Adrenal gland (tissue), 12 donors: ENCODE data around the gene TOMM6. TPM values are rescaled to one million over a fixed set of nuclear protein-coding genes. Genes with fewer than 3 reads are reported as not detected.

Experiments used
- DNase-seq, 7 donors: peaks; one replicate each; pipeline ENCODE4 v3.0.0-alpha.2; 2019 to 2020
- H3K27ac ChIP-seq, 5 donors: fragments of 200-600 bp; sonication (generic) in 4 of 5; 1 replicate in 3 of 5; 2 replicates in 2 of 5; pipeline versions ENCODE4 v1.5.1 to v1.8.0; 2016 to 2020; ENCODE audit warnings: mild to moderate bottlenecking in 1 of 5
- H3K27me3 ChIP-seq: fragments of 200-600 bp; 2 replicates; pipeline ENCODE4 v1.8.0; 2021
- H3K36me3 ChIP-seq, 2 donors: fragments of 200-600 bp; replicated peaks in 1 of 2; 1 replicate in 1 of 2; 2 replicates in 1 of 2; pipeline versions ENCODE4 v1.5.1 to v1.8.0; 2018 to 2022
- H3K4me1 ChIP-seq, 2 donors: fragments of 200-600 bp; replicated peaks in 1 of 2; 1 replicate in 1 of 2; 2 replicates in 1 of 2; pipeline versions ENCODE4 v1.5.1 to v1.8.0; 2018 to 2021
- H3K4me3 ChIP-seq, 4 donors: fragments of 200-600 bp; sonication (generic) in 3 of 4; one replicate each; pipeline ENCODE4 v1.5.1; 2016 to 2018
- H3K9me3 ChIP-seq, 3 donors: fragments of 200-600 bp; sonication (generic) in 1 of 3; replicated peaks in 1 of 3; 1 replicate in 2 of 3; 2 replicates in 1 of 3; pipeline versions ENCODE4 v1.5.1 to v1.8.0; 2016 to 2021
- POLR2A ChIP-seq, 2 donors: fragments of 450-650 bp; IDR thresholded peaks; one replicate each; pipeline ENCODE4 v1.6.1; 2017; ENCODE audit warnings: antibody characterized with exemption in 2 of 2, mild to moderate bottlenecking in 2 of 2, moderate library complexity in 1 of 2
- WGBS, 4 donors: extraction: QIAGEN DNeasy Blood & Tissue Kit in 2 of 4; methylation state at CpG; one replicate each; pipeline versions ENCODE4 v1.1.5 to v1.1.7; 2013 to 2017; 5-methylcytosine and 5-hydroxymethylcytosine counted together
- intact Hi-C, 2 donors: fragments of 100-400 bp; cut with DNase I; formaldehyde crosslinking; loops; one replicate each; pipeline versions ENCODE4 v1.14.1 to v1.15.0; 2022 to 2023
- polyA plus RNA-seq, 3 donors: library from polyadenylated mRNA; stranded (reverse); fragments of 200-250 nt in 2 of 3; fragments of 350-450 nt in 1 of 3; fragmentation: Illumina TruSeq in 1 of 3; extraction: RNeasy Lipid Tissue Mini Kit (QIAGEN cat#74804) in 1 of 3; gene quantifications; one replicate each; pipeline ENCODE4 v1.2.3, GENCODE V29; 2013 to 2014
- total RNA-seq, 9 donors: library from RNA; depleted of rRNA in 4 of 9; stranded (reverse); fragments of >200 nt in 4 of 9; fragments of 120-200 nt in 1 of 9; fragmentation: NEBNext Ultra II Directional in 1 of 9; extraction: Animal tissue kit (Norgen Biotek cat#: 25700) in 1 of 9; gene quantifications; one replicate each; pipeline versions ENCODE4 v1.1.0 to v1.2.4, GENCODE V29; 2013 to 2023
- TF ChIP-seq, protein P1 (sequence below), 6 experiments: fragments of 450-650 bp in 4 of 6; fragments of 200-600 bp in 2 of 6; sonication (generic) in 1 of 6; IDR thresholded peaks; 1 replicate in 5 of 6; 2 replicates in 1 of 6; pipeline versions ENCODE4 v1.5.1 to v1.8.0; 2016 to 2021; ENCODE audit warnings: antibody characterized with exemption in 6 of 6, mild to moderate bottlenecking in 2 of 6, moderate library complexity in 1 of 6
- donor health status: healthy with polysubstance abuse.
- donor health status: Bipolar disorder and iron deficiency.
- donor health status: DM: yes; HTN: yes; CAD: no.
- donor health status: DM: no; HTN: no; CAD: no.
- donor health status: DM: no; HTN: no; CAD: no.
- donor health status: DM: yes; HTN: yes; CAD: no.

Gene TOMM6
- total and polyA plus RNA-seq, 12 donors = 146 to 507 (median 243) TPM

DNA sequence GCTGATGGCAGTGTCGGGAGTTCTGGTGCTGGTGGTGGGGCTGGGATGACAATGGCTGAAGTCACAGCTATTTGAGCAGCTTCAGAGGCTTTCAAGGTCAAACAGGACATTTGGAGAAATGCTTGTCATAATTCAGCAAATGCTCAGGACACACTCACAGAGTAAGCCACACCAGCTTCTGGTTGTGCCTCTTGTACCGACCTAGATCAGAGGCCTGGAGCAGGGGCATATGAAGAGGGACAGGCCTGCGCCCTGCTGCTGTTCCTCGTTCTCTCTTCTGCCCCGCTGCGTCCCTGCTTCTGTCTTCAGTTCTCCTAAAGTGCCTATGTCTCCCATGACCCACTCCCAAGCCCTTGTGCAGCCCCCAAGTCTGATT is 39.4 kb upstream of the TOMM6 start:
- Histone ChIP-seq H3K9me3 (no peaks in the 10 kb centered on the region), H3K27ac (no peak overlapping the region), H3K27me3 (no peaks in the 10 kb centered on the region), H3K4me3 (no peak overlapping the region), H3K4me1 (no peaks in the 10 kb centered on the region), H3K36me3 (no peaks in the 10 kb centered on the region)
- 86 to 89% (median 88%) methylated on average over 6 of the region's 6 CpGs for WGBS, 4 donors
- intact Hi-C loops = no loop called here
- DNase-seq = no peak
- TF ChIP-seq POLR2A (IDR thresholded peaks at IDR 0.05) = no peak
- TF ChIP-seq, protein P1, sequence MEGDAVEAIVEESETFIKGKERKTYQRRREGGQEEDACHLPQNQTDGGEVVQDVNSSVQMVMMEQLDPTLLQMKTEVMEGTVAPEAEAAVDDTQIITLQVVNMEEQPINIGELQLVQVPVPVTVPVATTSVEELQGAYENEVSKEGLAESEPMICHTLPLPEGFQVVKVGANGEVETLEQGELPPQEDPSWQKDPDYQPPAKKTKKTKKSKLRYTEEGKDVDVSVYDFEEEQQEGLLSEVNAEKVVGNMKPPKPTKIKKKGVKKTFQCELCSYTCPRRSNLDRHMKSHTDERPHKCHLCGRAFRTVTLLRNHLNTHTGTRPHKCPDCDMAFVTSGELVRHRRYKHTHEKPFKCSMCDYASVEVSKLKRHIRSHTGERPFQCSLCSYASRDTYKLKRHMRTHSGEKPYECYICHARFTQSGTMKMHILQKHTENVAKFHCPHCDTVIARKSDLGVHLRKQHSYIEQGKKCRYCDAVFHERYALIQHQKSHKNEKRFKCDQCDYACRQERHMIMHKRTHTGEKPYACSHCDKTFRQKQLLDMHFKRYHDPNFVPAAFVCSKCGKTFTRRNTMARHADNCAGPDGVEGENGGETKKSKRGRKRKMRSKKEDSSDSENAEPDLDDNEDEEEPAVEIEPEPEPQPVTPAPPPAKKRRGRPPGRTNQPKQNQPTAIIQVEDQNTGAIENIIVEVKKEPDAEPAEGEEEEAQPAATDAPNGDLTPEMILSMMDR (IDR thresholded peaks at IDR 0.05) = no peak

- intact Hi-C loops = no loop called here
- TF ChIP-seq POLR2A (IDR thresholded peaks at IDR 0.05) = no peak
- TF ChIP-seq, protein P1 (IDR thresholded peaks at IDR 0.05) = no peak
- no peak for DNase-seq
- H3K9me3 ChIP-seq = no peaks in the 10 kb centered on the region
- H3K36me3 ChIP-seq = no peaks in the 10 kb centered on the region
- H3K4me1 ChIP-seq = no peaks in the 10 kb centered on the region
- 78 to 87% (median 80%) methylated on average over 3 of the region's 3 CpGs for WGBS, 4 donors
- H3K27me3 ChIP-seq = no peaks in the 10 kb centered on the region
- no peak overlapping the region for H3K27ac ChIP-seq
- no peak overlapping the region for H3K4me3 ChIP-seq
Measured at GRCh38 chr6:41748542-41748941, 39.0 kb upstream of the TOMM6 start.

GRCh38 chr6:41750374-41750773 is 37.1 kb upstream of the TOMM6 start:
- no peak for DNase-seq
- 96 to 97% (median 96%) methylated on average over 3 of the region's 3 CpGs for whole genome bisulfite sequencing, 4 donors
- no peaks in the 10 kb centered on the region for H3K36me3 ChIP-seq
- H3K27me3 ChIP-seq = no peaks in the 10 kb centered on the region
- H3K4me1 ChIP-seq = no peaks in the 10 kb centered on the region
- TF ChIP-seq, protein P1 (IDR thresholded peaks at IDR 0.05) = no peak
- no peak for TF ChIP-seq POLR2A (IDR thresholded peaks at IDR 0.05)
- intact Hi-C loops = no loop called here
- no peak overlapping the region for H3K4me3 ChIP-seq
- H3K27ac ChIP-seq = no peak overlapping the region
- H3K9me3 ChIP-seq = no peaks in the 10 kb centered on the region

DNA sequence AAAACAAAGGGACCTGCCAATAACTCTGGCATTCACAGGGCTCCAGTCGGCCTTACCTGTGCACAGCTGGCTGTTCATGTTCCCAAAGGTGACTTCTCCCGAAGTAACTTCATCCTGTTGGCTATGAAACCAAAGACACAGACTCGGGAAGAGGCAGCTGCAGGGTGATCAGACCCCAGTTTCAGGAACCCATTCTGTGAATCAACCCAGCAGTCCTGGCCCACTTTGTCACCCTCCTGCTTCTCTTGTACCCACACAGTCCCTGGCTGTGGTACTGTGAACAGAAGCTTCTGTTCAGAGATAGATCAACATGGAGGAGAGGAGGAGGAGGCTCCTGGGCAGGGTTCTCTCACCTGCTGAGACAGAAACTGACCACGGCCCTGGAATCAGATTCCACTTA is 31.6 kb upstream of the TOMM6 start:
- no peak for DNase-seq

More for the DNA sequence above, 31.6 kb upstream of the TOMM6 start:
- no peaks in the 10 kb centered on the region for H3K9me3 ChIP-seq
- H3K27ac ChIP-seq = no peak overlapping the region
- no peaks in the 10 kb centered on the region for H3K36me3 ChIP-seq
- H3K27me3 ChIP-seq = no peaks in the 10 kb centered on the region
- WGBS, 4 donors = 72 to 100% (median 80%) methylated on average over 2 to 4 of the region's 4 CpGs
- H3K4me1 ChIP-seq = no peaks in the 10 kb centered on the region
- intact Hi-C loops = no loop called here
- H3K4me3 ChIP-seq = no peak overlapping the region
- TF ChIP-seq, protein P1 (IDR thresholded peaks at IDR 0.05) = no peak
- no peak for TF ChIP-seq POLR2A (IDR thresholded peaks at IDR 0.05)
